Ovary (tissue), 3 donors: ENCODE measurements around the gene NCOA1.

ENCODE experiments used
- EP300 ChIP-seq: sonication (generic); formaldehyde crosslinking; IDR thresholded peaks from one replicate; pipeline ENCODE4 v1.6.1; 2017; ENCODE audit warnings: antibody characterized with exemption
- POLR2A ChIP-seq: fragments of 450-650 bp; IDR thresholded peaks from one replicate; pipeline ENCODE4 v1.6.1; 2017; ENCODE audit warnings: antibody characterized with exemption, mild to moderate bottlenecking, moderate library complexity
- TF ChIP-seq, protein P1 (sequence below), 3 donors: fragments of 450-650 bp in 2 of 3; fragments of 200-600 bp in 1 of 3; IDR thresholded peaks; one replicate each; pipeline versions ENCODE4 v1.5.1 to v1.8.0; 2016 to 2022; ENCODE audit warnings: antibody characterized with exemption in 3 of 3, mild to moderate bottlenecking in 1 of 3
- donor health status: DM: no; HTN: no; CAD: no.

DNA sequence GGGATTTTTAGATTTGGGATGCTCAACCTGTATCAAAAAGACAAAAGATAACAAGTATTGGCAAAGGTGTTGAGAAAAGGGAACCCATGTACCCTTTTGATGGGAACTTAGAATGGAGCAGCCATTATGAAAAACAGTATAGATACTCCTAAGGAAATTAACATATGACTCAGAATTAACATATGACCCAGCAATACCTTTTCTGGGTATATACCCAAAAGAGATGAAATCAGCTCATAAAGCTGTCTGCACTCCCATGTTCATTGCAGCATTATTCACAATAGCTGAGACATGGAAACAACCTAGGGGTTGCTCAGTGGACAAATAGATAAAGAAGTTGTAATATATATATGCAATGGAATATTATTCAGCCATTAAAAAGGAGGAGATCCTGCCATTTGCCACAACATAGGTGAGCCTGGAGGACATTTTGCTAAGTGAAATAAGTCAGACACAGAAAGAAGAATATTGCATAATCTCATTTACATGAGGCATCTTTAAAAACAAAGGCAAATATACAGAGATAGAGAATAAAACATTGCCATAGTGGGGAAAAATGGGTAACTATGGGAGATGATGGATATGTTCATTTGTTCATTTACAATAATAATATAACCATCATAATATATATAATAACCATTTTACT, 160.1 kb downstream of the NCOA1 start:
- TF ChIP-seq, protein P1, sequence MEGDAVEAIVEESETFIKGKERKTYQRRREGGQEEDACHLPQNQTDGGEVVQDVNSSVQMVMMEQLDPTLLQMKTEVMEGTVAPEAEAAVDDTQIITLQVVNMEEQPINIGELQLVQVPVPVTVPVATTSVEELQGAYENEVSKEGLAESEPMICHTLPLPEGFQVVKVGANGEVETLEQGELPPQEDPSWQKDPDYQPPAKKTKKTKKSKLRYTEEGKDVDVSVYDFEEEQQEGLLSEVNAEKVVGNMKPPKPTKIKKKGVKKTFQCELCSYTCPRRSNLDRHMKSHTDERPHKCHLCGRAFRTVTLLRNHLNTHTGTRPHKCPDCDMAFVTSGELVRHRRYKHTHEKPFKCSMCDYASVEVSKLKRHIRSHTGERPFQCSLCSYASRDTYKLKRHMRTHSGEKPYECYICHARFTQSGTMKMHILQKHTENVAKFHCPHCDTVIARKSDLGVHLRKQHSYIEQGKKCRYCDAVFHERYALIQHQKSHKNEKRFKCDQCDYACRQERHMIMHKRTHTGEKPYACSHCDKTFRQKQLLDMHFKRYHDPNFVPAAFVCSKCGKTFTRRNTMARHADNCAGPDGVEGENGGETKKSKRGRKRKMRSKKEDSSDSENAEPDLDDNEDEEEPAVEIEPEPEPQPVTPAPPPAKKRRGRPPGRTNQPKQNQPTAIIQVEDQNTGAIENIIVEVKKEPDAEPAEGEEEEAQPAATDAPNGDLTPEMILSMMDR (IDR thresholded peaks at IDR 0.05): no peak
- TF ChIP-seq POLR2A (no peak), EP300 (no peak)
